ENCODE measurements around the gene ZC4H2. TPM values are rescaled to one million over a fixed set of nuclear protein-coding genes. Genes with fewer than 3 reads are reported as not detected.

ZC4H2 gene
- total RNA-seq, 1 experiment from 2014 or later: 4.4 TPM

Other genes starting within 250 kb of the ZC4H2 start
- gene ZC3H12B, start 58.4 kb upstream of the ZC4H2 start, total RNA-seq (2014; rRNA removed; shearing (Covaris generic)): 0.03 TPM in 2 replicates

Measured in SK-MEL-5 (cell line).